Activated T-helper 1 cell treated with anti-CD3 and anti-CD28 coated beads, Interleukin-12 subunit alpha, Interleukin-12 subunit beta, Interleukin-2, Interleukin-4 antibody, amounts not matched to agents 30 ng/mL and 10 ng/mL and 1 ng/mL, durations not matched to agents 14 hours and 24 hours and 36 hours (primary cell): ENCODE results near the gene SMOC1. TPM values are rescaled to one million over a fixed set of nuclear protein-coding genes. Genes with fewer than 3 reads are reported as not detected.

Experiments
- DNase-seq: peaks from one replicate; pipeline ENCODE4 v3.0.0; 2021; ENCODE audit warnings: low spot score
- H3K27ac Mint-ChIP-seq: one replicate; pipeline ENCODE4 v1.8.0; 2021; ENCODE audit warnings: mild to moderate bottlenecking, mixed read lengths
- H3K27me3 Mint-ChIP-seq: one replicate; pipeline ENCODE4 v1.8.0; 2022; ENCODE audit warnings: mild to moderate bottlenecking, moderate library complexity, mixed read lengths; ENCODE audit not compliant: insufficient read depth
- H3K36me3 Mint-ChIP-seq: one replicate; pipeline ENCODE4 v1.8.0; 2021; ENCODE audit warnings: low read depth, mixed read lengths
- H3K4me1 Mint-ChIP-seq: one replicate; pipeline ENCODE4 v1.8.0; 2021; ENCODE audit warnings: low read depth, mixed read lengths
- H3K4me3 Mint-ChIP-seq: one replicate; pipeline ENCODE4 v1.8.0; 2021; ENCODE audit warnings: mild to moderate bottlenecking, moderate library complexity, mixed read lengths
- H3K9me3 Mint-ChIP-seq: one replicate; pipeline ENCODE4 v1.8.0; 2021; ENCODE audit warnings: mixed read lengths
- intact Hi-C: fragments of 100-400 bp; cut with micrococcal nuclease; formaldehyde crosslinking; loops from one replicate; pipeline ENCODE4 v1.15.1; 2024
- total RNA-seq: library from RNA; stranded (reverse); gene quantifications from 2 replicates; pipeline ENCODE4 v1.2.3, GENCODE V29; 2022

The SMOC1 gene
- total RNA-seq, 1 donor from 2014 or later, result not detected

- peaks cover 17% of the 10 kb centered on the region for H3K9me3 Mint-ChIP-seq
- no peak overlapping the region for H3K4me3 Mint-ChIP-seq
- H3K27ac Mint-ChIP-seq, result no peak overlapping the region
- intact Hi-C loops, result no loop called here
- DNase-seq, result no peak
- peaks cover 14% of the 10 kb centered on the region for H3K27me3 Mint-ChIP-seq
- H3K4me1 Mint-ChIP-seq, result no peaks in the 10 kb centered on the region
- no peaks in the 10 kb centered on the region for H3K36me3 Mint-ChIP-seq
Measured at GRCh38 chr14:69941768-69942742, 62.8 kb downstream of the SMOC1 start.

GRCh38 chr14:69943084-69943780, 64.0 kb downstream of the SMOC1 start:
- intact Hi-C loops, result no loop called here
- Mint-ChIP-seq H3K4me1 (no peaks in the 10 kb centered on the region), H3K27ac (no peak overlapping the region), H3K36me3 (no peaks in the 10 kb centered on the region), H3K9me3 (peaks cover 19% of the 10 kb centered on the region), H3K4me3 (no peak overlapping the region), H3K27me3 (peaks cover 10% of the 10 kb centered on the region)
- no peak for DNase-seq

- no peaks in the 10 kb centered on the region for H3K4me1 Mint-ChIP-seq
- H3K27me3 Mint-ChIP-seq, result peaks cover 6% of the 10 kb centered on the region
- DNase-seq, result no peak
- no peak overlapping the region for H3K4me3 Mint-ChIP-seq
- H3K36me3 Mint-ChIP-seq, result no peaks in the 10 kb centered on the region
- intact Hi-C loops, result no loop called here
- no peak overlapping the region for H3K27ac Mint-ChIP-seq
- H3K9me3 Mint-ChIP-seq, result peaks cover 19% of the 10 kb centered on the region
Measured at GRCh38 chr14:69945347-69945746, 66.1 kb downstream of the SMOC1 start.

GRCh38 chr14:69945912-69946311, 66.7 kb downstream of the SMOC1 start:
- H3K4me3 Mint-ChIP-seq, result no peak overlapping the region
- peaks cover 5% of the 10 kb centered on the region for H3K27me3 Mint-ChIP-seq
- H3K4me1 Mint-ChIP-seq, result no peaks in the 10 kb centered on the region
- intact Hi-C loops, result no loop called here
- H3K36me3 Mint-ChIP-seq, result no peaks in the 10 kb centered on the region
- no peak for DNase-seq
- H3K27ac Mint-ChIP-seq, result no peak overlapping the region
- H3K9me3 Mint-ChIP-seq, result peaks cover 19% of the 10 kb centered on the region

GRCh38 chr14:69948351-69948750, 69.1 kb downstream of the SMOC1 start:
- no peak overlapping the region for H3K4me3 Mint-ChIP-seq
- H3K4me1 Mint-ChIP-seq, result no peaks in the 10 kb centered on the region
- no peaks in the 10 kb centered on the region for H3K36me3 Mint-ChIP-seq
- peaks cover 19% of the 10 kb centered on the region for H3K9me3 Mint-ChIP-seq
- no peak overlapping the region for H3K27ac Mint-ChIP-seq
- no peak for DNase-seq
- intact Hi-C loops, result no loop called here
- peaks cover 5% of the 10 kb centered on the region for H3K27me3 Mint-ChIP-seq

GRCh38 chr14:69951263-69951662, 72.0 kb downstream of the SMOC1 start:
- H3K9me3 Mint-ChIP-seq, result peaks cover 5% of the 10 kb centered on the region
- H3K27ac Mint-ChIP-seq, result no peak overlapping the region
- no peaks in the 10 kb centered on the region for H3K36me3 Mint-ChIP-seq
- no peak for DNase-seq
- H3K27me3 Mint-ChIP-seq, result peaks cover 11% of the 10 kb centered on the region
- no peak overlapping the region for H3K4me3 Mint-ChIP-seq
- no peaks in the 10 kb centered on the region for H3K4me1 Mint-ChIP-seq
- intact Hi-C loops, result no loop called here

- H3K4me1 Mint-ChIP-seq, result no peaks in the 10 kb centered on the region
- H3K4me3 Mint-ChIP-seq, result no peak overlapping the region
- intact Hi-C loops, result no loop called here
- H3K36me3 Mint-ChIP-seq, result no peaks in the 10 kb centered on the region
- peaks cover 15% of the 10 kb centered on the region for H3K27me3 Mint-ChIP-seq
- no peak for DNase-seq
- H3K9me3 Mint-ChIP-seq, result peaks cover 3% of the 10 kb centered on the region
- no peak overlapping the region for H3K27ac Mint-ChIP-seq
Measured at GRCh38 chr14:69951935-69952334, 72.7 kb downstream of the SMOC1 start.

- no peaks in the 10 kb centered on the region for H3K36me3 Mint-ChIP-seq
- H3K9me3 Mint-ChIP-seq, result no peaks in the 10 kb centered on the region
- DNase-seq, result no peak
- H3K27me3 Mint-ChIP-seq, result peaks cover 16% of the 10 kb centered on the region
- H3K4me3 Mint-ChIP-seq, result no peak overlapping the region
- no peaks in the 10 kb centered on the region for H3K4me1 Mint-ChIP-seq
- no peak overlapping the region for H3K27ac Mint-ChIP-seq
- intact Hi-C loops, result no loop called here
Measured at GRCh38 chr14:69953266-69953915, 74.2 kb downstream of the SMOC1 start.

- Mint-ChIP-seq H3K4me1 (no peaks in the 10 kb centered on the region), H3K27me3 (peaks cover 16% of the 10 kb centered on the region), H3K4me3 (no peak overlapping the region), H3K9me3 (no peaks in the 10 kb centered on the region), H3K36me3 (no peaks in the 10 kb centered on the region), H3K27ac (no peak overlapping the region)
- DNase-seq, result no peak
- intact Hi-C loops, result no loop called here
Measured at GRCh38 chr14:69955855-69956845, 76.9 kb downstream of the SMOC1 start.

GRCh38 chr14:69956970-69957369, 77.8 kb downstream of the SMOC1 start:
- DNase-seq, result no peak
- no peaks in the 10 kb centered on the region for H3K4me1 Mint-ChIP-seq
- peaks cover 16% of the 10 kb centered on the region for H3K27me3 Mint-ChIP-seq
- no peaks in the 10 kb centered on the region for H3K9me3 Mint-ChIP-seq
- no peak overlapping the region for H3K4me3 Mint-ChIP-seq
- intact Hi-C loops, result no loop called here
- no peaks in the 10 kb centered on the region for H3K36me3 Mint-ChIP-seq
- H3K27ac Mint-ChIP-seq, result no peak overlapping the region

- intact Hi-C loops, result no loop called here
- DNase-seq, result no peak
- Mint-ChIP-seq H3K27me3 (peaks cover 16% of the 10 kb centered on the region), H3K36me3 (no peaks in the 10 kb centered on the region), H3K4me3 (no peak overlapping the region), H3K4me1 (no peaks in the 10 kb centered on the region), H3K27ac (no peak overlapping the region), H3K9me3 (no peaks in the 10 kb centered on the region)
Measured at GRCh38 chr14:69957986-69958385, 78.8 kb downstream of the SMOC1 start.

- H3K4me3 Mint-ChIP-seq, result no peak overlapping the region
- peaks cover 16% of the 10 kb centered on the region for H3K27me3 Mint-ChIP-seq
- intact Hi-C loops, result no loop called here
- H3K36me3 Mint-ChIP-seq, result no peaks in the 10 kb centered on the region
- H3K4me1 Mint-ChIP-seq, result no peaks in the 10 kb centered on the region
- no peak for DNase-seq
- H3K9me3 Mint-ChIP-seq, result no peaks in the 10 kb centered on the region
- H3K27ac Mint-ChIP-seq, result no peak overlapping the region
Measured at GRCh38 chr14:69959136-69959535, 79.9 kb downstream of the SMOC1 start.
